Mesodermal cell (in vitro differentiated cells): ENCODE results near the gene TMEM132D.
"Not testable (repeated sequence)": the region's sequence is repeated elsewhere in the genome, so short reads cannot be mapped to it uniquely, and the experiment has no call there.

Experiments
- H3K27ac ChIP-seq: 2 replicates; pipeline ENCODE4 v1.7.0; 2013; ENCODE audit warnings: mild to moderate bottlenecking, low read depth, low read length, moderate library complexity; ENCODE audit not compliant: severe bottlenecking
- H3K36me3 ChIP-seq: 2 replicates; pipeline ENCODE4 v1.7.1; 2013; ENCODE audit warnings: mild to moderate bottlenecking, low read length, moderate library complexity; ENCODE audit not compliant: control insufficient read depth, insufficient read depth
- H3K4me1 ChIP-seq: one replicate; pipeline ENCODE4 v1.7.1; 2013; ENCODE audit warnings: mild to moderate bottlenecking, low read length; ENCODE audit not compliant: insufficient read depth, control insufficient read depth, poor library complexity, severe bottlenecking
- H3K4me3 ChIP-seq: 2 replicates; pipeline ENCODE4 v1.7.0; 2013; ENCODE audit warnings: low read length, control low read depth, mild to moderate bottlenecking; ENCODE audit not compliant: insufficient read depth, poor library complexity, severe bottlenecking; ENCODE audit errors: extremely low read depth
- H3K9me3 ChIP-seq: 2 replicates; pipeline ENCODE4 v1.7.1; 2013; ENCODE audit warnings: mild to moderate bottlenecking, low read length, moderate library complexity; ENCODE audit not compliant: control insufficient read depth
- WGBS, 2 experiments: methylation state at CpG; one replicate each; pipeline ENCODE4 v1.1.5; 2013; ENCODE audit warnings: missing lambda C conversion rate in 2 of 2; ENCODE audit not compliant: insufficient coverage in 2 of 2; 5-methylcytosine and 5-hydroxymethylcytosine counted together

Gene TMEM132D

DNA sequence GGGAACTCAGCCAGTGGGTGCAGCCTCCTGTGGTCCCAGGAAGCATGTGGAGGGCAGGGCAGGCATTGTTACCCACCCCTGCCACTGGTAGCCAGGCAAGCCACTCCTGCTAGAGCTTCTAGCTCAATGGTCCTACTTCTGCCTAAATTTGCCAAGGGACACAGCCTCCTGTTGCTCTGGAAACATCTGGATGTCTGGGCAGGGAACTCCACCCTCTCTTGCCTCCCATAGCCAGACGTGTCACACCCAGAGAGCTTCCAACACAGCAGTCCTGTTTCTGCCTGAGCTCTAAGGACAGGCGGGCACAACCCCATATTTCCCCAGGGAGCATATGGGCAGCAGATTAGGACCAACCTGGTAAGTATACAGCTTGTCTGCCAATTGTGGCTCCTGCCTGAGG lies 700.4 kb downstream of the TMEM132D start:
- no peak overlapping the region for H3K4me3 ChIP-seq
- no peaks in the 10 kb centered on the region for H3K36me3 ChIP-seq
- WGBS, 2 experiments = 63 to 67% methylated on average over 1 of the region's 2 CpGs
- H3K4me1 ChIP-seq = no peaks in the 10 kb centered on the region
- no peaks in the 10 kb centered on the region for H3K9me3 ChIP-seq
- H3K27ac ChIP-seq = no peak overlapping the region

DNA sequence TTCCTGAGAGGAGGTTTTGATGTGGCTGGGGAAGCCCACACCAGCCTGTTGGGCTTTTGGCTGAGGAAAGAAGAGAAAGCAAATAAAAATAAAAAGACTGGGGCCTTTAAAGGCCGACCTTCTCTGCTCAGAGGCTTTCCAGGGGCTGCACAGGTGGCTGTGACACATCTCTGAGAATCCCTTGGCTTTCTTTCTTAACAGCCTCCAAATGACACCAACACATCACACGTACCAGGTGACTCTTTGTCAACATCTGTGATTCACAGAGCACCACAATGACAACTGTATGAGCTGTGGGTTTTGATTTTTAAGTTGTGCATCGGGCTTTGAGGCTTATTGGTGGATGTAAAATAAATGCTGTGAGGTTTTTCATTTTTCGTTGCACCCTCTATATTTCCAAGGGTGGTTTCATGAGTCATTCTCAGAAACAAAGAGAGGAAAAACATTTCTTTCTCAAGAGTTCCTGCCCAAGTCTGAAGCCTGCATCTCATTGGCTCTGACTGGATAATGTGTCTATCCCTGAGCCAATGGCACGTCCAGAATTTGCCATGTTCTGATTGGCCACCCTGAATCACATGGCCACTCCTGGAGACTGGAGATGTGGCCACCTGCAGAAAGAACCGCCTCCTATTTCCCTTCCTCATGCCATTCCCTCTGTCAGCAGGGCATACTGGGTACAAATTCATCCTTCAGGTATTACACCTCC lies 701.6 kb downstream of the TMEM132D start:
- H3K27ac ChIP-seq = no peak overlapping the region
- H3K4me1 ChIP-seq = no peaks in the 10 kb centered on the region
- 50 to 60% methylated on average over 3 to 5 of the region's 6 CpGs for WGBS, 2 experiments
- no peaks in the 10 kb centered on the region for H3K36me3 ChIP-seq
- no peaks in the 10 kb centered on the region for H3K9me3 ChIP-seq
- H3K4me3 ChIP-seq = no peak overlapping the region

DNA sequence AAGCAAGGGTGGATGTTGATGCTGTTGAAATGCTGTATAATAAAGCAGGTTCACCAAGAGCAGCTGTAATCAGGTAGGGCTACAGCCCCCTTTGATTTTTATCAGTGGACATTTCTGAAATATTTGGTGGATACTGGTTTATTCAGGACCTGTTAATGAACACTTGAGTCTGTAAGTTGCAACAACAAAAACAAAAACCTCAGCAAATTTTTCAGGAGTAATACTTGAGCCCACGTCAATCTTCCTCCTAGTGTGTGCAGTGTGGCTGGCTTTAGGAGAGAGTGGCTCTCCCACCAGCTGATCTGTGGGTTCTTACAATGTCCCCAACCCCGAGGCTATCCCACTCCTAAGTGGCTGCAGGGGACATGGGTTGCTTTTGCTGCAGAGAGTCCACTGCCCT lies 702.8 kb downstream of the TMEM132D start:
- Histone ChIP-seq H3K4me1 (no peaks in the 10 kb centered on the region), H3K27ac (no peak overlapping the region), H3K36me3 (no peaks in the 10 kb centered on the region), H3K9me3 (no peaks in the 10 kb centered on the region), H3K4me3 (no peak overlapping the region)
- WGBS, 2 experiments = 70 to 80% methylated on average over 1 to 2 of the region's 2 CpGs

DNA sequence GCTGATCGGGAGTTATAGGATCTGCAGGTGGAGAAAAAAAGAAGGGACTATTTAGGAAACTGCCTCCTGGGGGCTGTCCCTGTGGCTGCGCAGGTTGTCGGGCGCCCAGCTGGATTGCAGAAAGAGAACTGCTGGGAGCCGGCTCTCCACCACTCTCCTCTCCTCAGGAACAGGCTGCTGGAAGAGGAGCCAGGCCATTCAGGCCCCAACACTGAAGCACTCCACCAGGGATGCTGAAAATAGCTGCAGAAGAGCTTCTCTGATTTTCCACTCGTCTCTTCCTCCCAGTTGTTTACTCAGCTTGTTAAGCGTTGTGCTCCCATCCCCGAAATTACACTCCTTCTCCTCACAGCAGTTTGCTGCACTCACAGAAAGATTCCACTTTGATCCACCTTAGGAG lies 703.2 kb downstream of the TMEM132D start:
- Histone ChIP-seq H3K36me3 (no peaks in the 10 kb centered on the region), H3K9me3 (no peaks in the 10 kb centered on the region), H3K4me1 (no peaks in the 10 kb centered on the region), H3K27ac (no peak overlapping the region), H3K4me3 (no peak overlapping the region)
- 78 to 83% methylated on average over 2 to 4 of the region's 8 CpGs for WGBS, 2 experiments

DNA sequence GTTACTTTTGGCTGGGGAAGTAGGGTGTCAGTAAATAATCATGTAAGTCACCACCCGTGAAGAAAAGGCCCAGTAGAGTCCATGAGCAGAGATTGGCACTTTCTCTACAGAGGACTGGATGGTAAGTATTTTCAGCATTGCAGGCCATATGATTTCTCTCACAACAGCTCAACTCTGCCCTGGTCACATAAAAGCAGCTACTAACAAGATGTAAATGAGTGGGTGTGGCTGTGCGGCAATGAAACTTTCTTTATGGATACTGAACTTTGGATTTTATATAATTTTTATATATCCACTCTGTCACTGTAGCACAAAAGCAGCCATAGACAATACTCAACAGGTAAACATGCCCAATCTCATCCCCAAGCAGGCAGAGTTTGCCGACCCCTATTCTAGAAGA lies 706.9 kb downstream of the TMEM132D start:
- no peak overlapping the region for H3K4me3 ChIP-seq
- no peaks in the 10 kb centered on the region for H3K4me1 ChIP-seq
- H3K27ac ChIP-seq = no peak overlapping the region
- no peaks in the 10 kb centered on the region for H3K9me3 ChIP-seq
- 100% methylated on average over 1 of the region's 3 CpGs; no CpG with 5 or more reads in 1 of the 2 experiments for WGBS, 2 experiments
- H3K36me3 ChIP-seq = no peaks in the 10 kb centered on the region

DNA sequence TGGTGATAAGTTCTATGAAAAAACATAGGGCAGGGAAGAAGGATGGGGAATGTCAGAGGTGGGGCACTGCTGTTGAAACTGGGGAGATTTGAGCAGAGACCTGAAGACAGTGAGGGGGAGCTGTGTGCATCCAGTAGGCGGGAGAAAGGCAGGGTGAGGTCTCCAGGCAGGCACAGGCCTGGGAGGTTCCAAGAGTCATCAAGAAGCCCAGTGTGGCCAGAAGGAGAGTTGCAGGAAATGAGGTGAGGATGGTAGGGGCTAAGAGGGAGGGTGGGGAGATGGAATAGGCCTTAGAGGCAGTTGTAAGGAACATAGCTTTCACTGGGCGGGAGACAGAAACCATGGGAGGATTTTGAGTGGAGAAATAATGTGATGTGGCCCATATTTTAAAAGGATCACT lies 708.7 kb downstream of the TMEM132D start:
- Histone ChIP-seq H3K4me1 (no peaks in the 10 kb centered on the region), H3K4me3 (no peak overlapping the region), H3K9me3 (no peaks in the 10 kb centered on the region), H3K36me3 (no peaks in the 10 kb centered on the region), H3K27ac (no peak overlapping the region)
- 83 to 92% methylated on average over 2 of the region's 2 CpGs for WGBS, 2 experiments

DNA sequence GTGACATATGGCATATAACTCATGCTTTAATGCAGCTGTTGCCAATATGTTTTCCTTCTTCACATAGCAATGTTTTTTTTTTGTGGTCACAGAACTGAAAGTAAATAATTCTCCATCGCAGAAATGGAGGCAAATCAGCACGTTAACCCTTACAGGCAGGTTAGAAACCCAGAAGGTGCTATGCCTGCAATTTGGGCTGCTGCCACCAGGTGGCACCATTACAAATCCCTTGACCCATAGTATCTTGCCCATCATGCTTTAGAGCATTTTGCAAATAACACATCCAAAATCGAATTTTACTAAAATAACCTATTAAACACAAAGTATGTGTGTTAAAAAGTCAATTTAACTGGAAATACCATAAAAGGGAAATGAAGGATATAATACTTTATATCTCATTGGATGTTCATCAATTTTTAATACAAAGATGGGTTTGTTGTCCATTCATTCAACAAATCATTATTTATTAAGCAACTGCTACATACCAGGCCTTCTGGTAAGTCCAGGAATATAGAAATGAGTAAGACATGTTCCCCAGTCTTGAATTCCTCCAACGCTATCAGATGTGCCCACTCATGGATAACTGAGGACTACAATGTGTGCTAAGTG lies 710.5 kb downstream of the TMEM132D start:
- Histone ChIP-seq H3K4me1 (no peaks in the 10 kb centered on the region), H3K27ac (no peak overlapping the region), H3K9me3 (no peaks in the 10 kb centered on the region), H3K36me3 (no peaks in the 10 kb centered on the region), H3K4me3 (no peak overlapping the region)
- 71 to 79% methylated on average over 2 to 3 of the region's 4 CpGs for WGBS, 2 experiments

DNA sequence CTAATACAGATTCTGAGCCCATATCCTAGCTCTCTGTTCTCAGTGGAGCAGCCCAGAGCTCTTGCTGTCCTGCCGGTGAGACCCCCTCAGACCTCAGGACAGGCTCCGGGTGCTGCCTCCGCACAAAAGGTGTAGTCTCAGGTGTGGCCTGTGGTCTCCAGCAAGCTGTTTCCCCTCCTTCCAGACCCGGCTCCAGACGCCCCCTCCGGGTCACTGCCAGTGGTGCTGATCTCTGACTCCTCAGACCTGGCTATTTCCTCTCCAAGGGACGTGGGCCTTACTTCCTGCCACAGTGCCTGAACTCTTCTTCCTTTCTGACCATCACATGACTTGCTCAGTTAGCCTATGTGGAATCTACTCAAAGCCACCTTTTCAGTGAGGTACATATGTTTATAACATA lies 713.0 kb downstream of the TMEM132D start:
- H3K4me1 ChIP-seq = no peaks in the 10 kb centered on the region
- no peaks in the 10 kb centered on the region for H3K36me3 ChIP-seq
- H3K9me3 ChIP-seq = no peaks in the 10 kb centered on the region
- no peak overlapping the region for H3K27ac ChIP-seq
- no peak overlapping the region for H3K4me3 ChIP-seq
- WGBS, 2 experiments = 53 to 58% methylated on average over 7 of the region's 7 CpGs

DNA sequence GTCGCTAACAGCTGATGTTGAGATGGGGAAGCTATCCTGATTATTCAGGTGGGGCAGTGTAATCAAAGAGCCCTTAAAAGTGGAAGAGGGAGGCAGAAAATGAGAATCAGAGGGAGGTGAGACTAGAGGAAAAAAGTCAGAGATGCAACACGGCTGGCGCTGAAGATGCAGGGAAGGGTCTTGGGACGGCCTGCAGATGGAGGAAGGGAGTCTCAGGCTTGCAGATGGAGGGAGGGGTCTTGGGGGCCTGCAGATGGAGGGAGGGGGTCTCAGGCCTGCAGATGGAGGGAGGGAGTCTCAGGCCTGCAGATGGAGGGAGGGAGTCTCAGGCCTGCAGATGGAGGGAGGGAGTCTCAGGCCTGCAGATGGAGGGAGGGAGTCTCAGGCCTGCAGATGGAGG lies 713.9 kb downstream of the TMEM132D start:
- not testable (repeated sequence) for H3K4me3 ChIP-seq, H3K36me3 ChIP-seq, H3K9me3 ChIP-seq, H3K4me1 ChIP-seq, H3K27ac ChIP-seq
- 76 to 94% methylated on average over 4 of the region's 4 CpGs for WGBS, 2 experiments

DNA sequence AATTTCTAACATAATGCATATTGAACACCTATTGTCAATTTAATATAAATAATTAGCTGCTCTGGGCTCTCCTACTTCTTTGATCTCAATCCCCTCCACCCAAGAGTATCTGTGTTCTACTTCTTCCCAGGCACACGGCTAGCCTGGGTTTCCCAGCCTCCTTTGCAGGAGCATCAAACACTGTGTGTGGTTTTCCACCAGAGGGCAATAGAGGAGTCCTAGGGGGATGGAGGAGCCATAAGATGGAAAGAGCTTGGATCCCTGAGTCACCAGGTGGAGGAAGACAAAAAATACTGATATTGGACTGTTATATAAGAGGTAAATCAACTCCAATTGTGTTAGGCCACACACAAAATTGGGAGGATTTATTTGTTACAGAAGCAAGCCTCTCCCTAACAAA lies 716.9 kb downstream of the TMEM132D start:
- WGBS, 2 experiments = 100% methylated on average over 1 of the region's 1 CpG; no CpG with 5 or more reads in 1 of the 2 experiments
- no peaks in the 10 kb centered on the region for H3K9me3 ChIP-seq
- no peaks in the 10 kb centered on the region for H3K36me3 ChIP-seq
- no peak overlapping the region for H3K4me3 ChIP-seq
- H3K27ac ChIP-seq = no peak overlapping the region
- H3K4me1 ChIP-seq = no peaks in the 10 kb centered on the region

DNA sequence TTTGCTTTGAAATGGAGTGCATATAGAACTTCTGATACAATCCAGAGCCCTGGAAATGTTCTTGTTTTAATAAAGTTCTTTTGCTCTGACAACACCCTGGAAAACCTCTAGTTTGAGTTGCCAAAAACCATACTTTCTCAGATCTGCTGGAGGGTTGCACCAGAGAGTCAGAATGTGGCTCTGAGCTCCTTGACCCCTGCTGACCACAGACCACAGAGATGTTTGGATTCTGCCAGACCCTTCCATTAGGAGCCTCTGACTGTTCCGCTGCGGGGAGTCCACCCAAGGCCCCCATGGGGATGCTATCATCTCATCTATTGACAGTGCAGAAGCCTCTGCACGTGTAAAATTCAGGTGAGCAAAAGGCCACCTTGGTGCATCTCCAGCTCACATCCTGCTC lies 718.0 kb downstream of the TMEM132D start:
- H3K36me3 ChIP-seq = no peaks in the 10 kb centered on the region
- H3K4me1 ChIP-seq = no peaks in the 10 kb centered on the region
- no peaks in the 10 kb centered on the region for H3K9me3 ChIP-seq
- no peak overlapping the region for H3K27ac ChIP-seq
- 71 to 100% methylated on average over 3 of the region's 3 CpGs for WGBS, 2 experiments
- no peak overlapping the region for H3K4me3 ChIP-seq
